Rectal smooth muscle tissue (tissue), 1 donor: Measurements from ENCODE around the gene DOCK3.
"Not testable (repeated sequence)": the region's sequence is repeated elsewhere in the genome, so short reads cannot be mapped to it uniquely, and the experiment has no call there.

Experiments
- H3K27ac ChIP-seq: one replicate; pipeline ENCODE4 v1.7.0; 2013; ENCODE audit warnings: low read depth, low read length, inconsistent platforms
- H3K27me3 ChIP-seq: one replicate; pipeline ENCODE4 v1.7.0; 2013; ENCODE audit warnings: low read length; ENCODE audit not compliant: control insufficient read depth, insufficient read depth
- H3K36me3 ChIP-seq: one replicate; pipeline ENCODE4 v1.7.0; 2013; ENCODE audit warnings: low read length; ENCODE audit not compliant: control insufficient read depth, insufficient read depth
- H3K4me1 ChIP-seq: one replicate; pipeline ENCODE4 v1.7.0; 2013; ENCODE audit warnings: low read length; ENCODE audit not compliant: control insufficient read depth, insufficient read depth
- H3K4me3 ChIP-seq: one replicate; pipeline ENCODE4 v1.7.0; 2013; ENCODE audit warnings: low read length
- H3K9ac ChIP-seq: one replicate; pipeline ENCODE4 v1.7.0; 2013; ENCODE audit warnings: low read length

DOCK3 gene

DNA sequence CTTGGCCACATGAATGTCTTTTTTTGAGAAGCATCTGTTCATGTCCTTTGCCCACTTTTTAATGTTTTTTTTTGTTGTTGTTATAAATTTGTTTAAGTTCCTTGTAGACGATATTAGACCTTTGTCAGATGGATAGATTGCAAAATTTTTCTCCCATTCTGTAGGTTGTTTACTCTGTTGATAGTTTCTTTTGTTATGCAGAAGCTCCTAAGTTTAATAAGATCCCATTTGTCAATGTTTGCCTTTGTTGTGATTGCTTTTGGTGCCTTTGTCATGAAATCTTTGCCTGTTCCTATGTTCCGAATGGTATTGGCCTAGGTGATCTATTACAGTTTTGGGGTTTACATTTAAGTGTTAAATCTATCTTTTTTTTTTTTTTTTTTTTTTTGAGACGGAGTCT is 116.2 kb downstream of the DOCK3 start:
- H3K4me3 ChIP-seq, H3K27ac ChIP-seq, H3K9ac ChIP-seq, H3K27me3 ChIP-seq, H3K36me3 ChIP-seq, H3K4me1 ChIP-seq: not testable (repeated sequence)

DNA sequence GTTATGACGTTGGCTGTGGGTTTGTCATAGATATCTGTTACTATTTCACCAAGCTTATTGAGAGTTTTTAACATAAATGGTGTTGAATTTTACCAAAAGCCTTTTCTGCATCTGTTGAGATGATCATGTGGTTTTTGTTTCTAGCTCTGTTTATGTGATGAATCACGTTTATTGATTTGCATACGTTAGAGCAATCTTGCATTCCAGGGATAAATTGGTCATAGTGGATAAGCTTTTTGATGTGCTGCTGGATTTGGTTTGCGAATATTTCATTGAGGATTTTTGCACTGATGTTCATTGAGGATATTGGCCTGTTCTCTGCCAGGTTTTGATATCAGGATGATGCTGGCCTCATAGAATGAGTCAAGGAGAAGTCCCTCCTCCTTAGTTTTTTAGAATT is 117.8 kb downstream of the DOCK3 start:
- H3K4me3 ChIP-seq = no peak overlapping the region
- no peaks in the 10 kb centered on the region for H3K27me3 ChIP-seq
- no peaks in the 10 kb centered on the region for H3K36me3 ChIP-seq
- no peak overlapping the region for H3K9ac ChIP-seq
- no peak overlapping the region for H3K27ac ChIP-seq
- H3K4me1 ChIP-seq = no peaks in the 10 kb centered on the region

GRCh38 chr3:50803805-50804204 is 129.1 kb downstream of the DOCK3 start:
- H3K9ac ChIP-seq, H3K27me3 ChIP-seq, H3K36me3 ChIP-seq, H3K4me1 ChIP-seq, H3K4me3 ChIP-seq, H3K27ac ChIP-seq: not testable (repeated sequence)

- H3K4me1 ChIP-seq, H3K4me3 ChIP-seq, H3K27me3 ChIP-seq, H3K9ac ChIP-seq, H3K27ac ChIP-seq, H3K36me3 ChIP-seq: not testable (repeated sequence)
Measured at GRCh38 chr3:50804376-50804775, 129.6 kb downstream of the DOCK3 start.

- no peak overlapping the region for H3K9ac ChIP-seq
- H3K4me3 ChIP-seq = no peak overlapping the region
- H3K27ac ChIP-seq = no peak overlapping the region
- no peaks in the 10 kb centered on the region for H3K27me3 ChIP-seq
- H3K36me3 ChIP-seq = no peaks in the 10 kb centered on the region
- H3K4me1 ChIP-seq = no peaks in the 10 kb centered on the region
Measured at GRCh38 chr3:50805321-50805720, 130.6 kb downstream of the DOCK3 start.

DNA sequence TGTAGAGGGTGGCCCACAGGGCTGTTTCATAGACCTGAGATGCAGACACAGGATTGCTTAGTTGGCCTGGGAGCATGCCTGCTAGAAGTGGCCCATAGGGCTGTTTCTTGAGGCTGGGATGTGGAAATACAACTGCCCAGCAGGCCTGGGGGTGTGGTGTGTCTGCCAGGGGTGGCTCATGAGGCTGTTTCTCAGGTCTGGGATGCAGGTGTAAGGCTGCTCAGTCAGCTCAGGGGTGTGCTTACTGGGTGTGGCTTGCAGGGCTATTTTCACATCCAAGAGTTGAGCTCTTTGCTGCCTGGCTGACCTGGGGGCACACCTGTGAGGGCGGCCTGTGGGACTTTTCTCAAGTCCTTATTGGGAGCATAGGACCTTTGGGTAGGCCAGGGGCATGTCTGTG is 131.3 kb downstream of the DOCK3 start:
- H3K27me3 ChIP-seq = no peaks in the 10 kb centered on the region
- H3K9ac ChIP-seq = no peak overlapping the region
- no peak overlapping the region for H3K4me3 ChIP-seq
- H3K36me3 ChIP-seq = no peaks in the 10 kb centered on the region
- H3K27ac ChIP-seq = no peak overlapping the region
- H3K4me1 ChIP-seq = no peaks in the 10 kb centered on the region

GRCh38 chr3:50806806-50807205 is 132.1 kb downstream of the DOCK3 start:
- Histone ChIP-seq H3K27ac (no peak overlapping the region), H3K9ac (no peak overlapping the region), H3K4me1 (no peaks in the 10 kb centered on the region), H3K4me3 (no peak overlapping the region), H3K36me3 (no peaks in the 10 kb centered on the region), H3K27me3 (no peaks in the 10 kb centered on the region)

DNA sequence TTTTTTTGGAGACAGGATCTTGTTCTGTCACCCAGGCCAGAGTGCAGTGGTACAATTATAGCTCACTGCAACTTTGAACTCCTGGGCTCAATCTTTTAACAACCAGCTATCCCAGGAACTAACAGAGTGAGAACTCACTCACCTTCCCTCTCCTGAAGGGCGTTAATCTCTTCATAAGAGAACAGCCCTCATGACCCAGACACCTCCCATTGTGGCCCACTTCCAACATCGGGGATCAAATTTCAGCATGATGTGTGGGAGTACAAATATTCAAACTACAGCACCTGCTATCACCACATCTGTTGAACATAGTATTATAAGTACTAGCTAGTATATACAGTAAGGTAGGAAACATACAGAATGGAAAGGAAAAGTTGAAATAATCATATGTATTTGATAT is 132.5 kb downstream of the DOCK3 start:
- H3K36me3 ChIP-seq = no peaks in the 10 kb centered on the region
- no peak overlapping the region for H3K4me3 ChIP-seq
- H3K4me1 ChIP-seq = no peaks in the 10 kb centered on the region
- H3K9ac ChIP-seq = no peak overlapping the region
- no peaks in the 10 kb centered on the region for H3K27me3 ChIP-seq
- H3K27ac ChIP-seq = no peak overlapping the region

- Histone ChIP-seq H3K27ac (no peak overlapping the region), H3K4me1 (no peaks in the 10 kb centered on the region), H3K27me3 (no peaks in the 10 kb centered on the region), H3K9ac (no peak overlapping the region), H3K36me3 (no peaks in the 10 kb centered on the region), H3K4me3 (no peak overlapping the region)
Measured at GRCh38 chr3:50811893-50812292, 137.2 kb downstream of the DOCK3 start.

GRCh38 chr3:50815844-50816243 is 141.1 kb downstream of the DOCK3 start:
- Histone ChIP-seq H3K9ac (no peak overlapping the region), H3K27me3 (no peaks in the 10 kb centered on the region), H3K4me1 (no peaks in the 10 kb centered on the region), H3K27ac (no peak overlapping the region), H3K4me3 (no peak overlapping the region), H3K36me3 (no peaks in the 10 kb centered on the region)

- Histone ChIP-seq H3K36me3 (no peaks in the 10 kb centered on the region), H3K4me3 (no peak overlapping the region), H3K4me1 (no peaks in the 10 kb centered on the region), H3K27me3 (no peaks in the 10 kb centered on the region), H3K27ac (no peak overlapping the region), H3K9ac (no peak overlapping the region)
Measured at GRCh38 chr3:50816894-50817293, 142.2 kb downstream of the DOCK3 start.

- Histone ChIP-seq H3K4me1 (no peaks in the 10 kb centered on the region), H3K27me3 (no peaks in the 10 kb centered on the region), H3K27ac (no peak overlapping the region), H3K9ac (no peak overlapping the region), H3K4me3 (no peak overlapping the region), H3K36me3 (no peaks in the 10 kb centered on the region)
Measured at GRCh38 chr3:50817756-50818529, 143.2 kb downstream of the DOCK3 start.

DNA sequence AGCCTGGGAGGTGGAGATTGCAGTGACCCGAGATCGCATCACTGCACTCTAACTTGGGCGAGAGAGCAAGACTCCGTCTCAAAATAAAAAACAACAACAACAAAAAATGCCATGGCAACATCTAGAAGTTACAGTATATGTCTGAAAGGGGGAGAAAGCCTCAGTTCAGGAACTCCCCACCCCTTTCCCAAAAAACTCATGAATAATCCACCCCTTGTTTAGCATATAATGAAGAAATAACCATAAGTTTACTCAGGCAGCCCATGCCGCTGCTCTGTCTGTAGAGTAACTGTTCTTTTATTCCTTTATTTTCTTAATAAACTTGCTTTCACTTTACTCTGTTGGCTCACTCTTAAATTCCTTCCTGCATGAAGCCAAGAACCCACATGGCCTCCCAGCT is 145.2 kb downstream of the DOCK3 start:
- Histone ChIP-seq H3K27ac (no peak overlapping the region), H3K4me3 (no peak overlapping the region), H3K36me3 (no peaks in the 10 kb centered on the region), H3K9ac (no peak overlapping the region), H3K27me3 (no peaks in the 10 kb centered on the region), H3K4me1 (no peaks in the 10 kb centered on the region)
